AG04450 (cell line): Measurements from ENCODE around the gene ABCA7. TPM values are rescaled to one million over a fixed set of nuclear protein-coding genes. Genes with fewer than 3 reads are reported as not detected.

Source experiments
- CTCF ChIA-PET: fragments of 300-600, 350-600 bp; formaldehyde crosslinking; extraction: SDS; loops from one replicate; lab custom pipeline; 2022; ENCODE audit warnings: antibody characterized with exemption, inconsistent platforms; lab: Charles Lee
- POLR2A ChIA-PET: fragments of 350-600 bp; formaldehyde crosslinking; extraction: SDS; loops from one replicate; lab custom pipeline; 2021; ENCODE audit warnings: antibody characterized with exemption, inconsistent platforms; lab: Yijun Ruan, JAX
- DNase-seq: peaks from one replicate; pipeline ENCODE4 v3.0.0-alpha.2; 2011; ENCODE audit warnings: low read depth, low spot score
- H3K27ac ChIP-seq: one replicate; pipeline ENCODE4 v1.5.1; 2012; ENCODE audit warnings: low read depth, low read length, control low read depth
- H3K27me3 ChIP-seq: one replicate; pipeline ENCODE4 v1.6.0; 2012; ENCODE audit warnings: low read length; ENCODE audit not compliant: control insufficient read depth, insufficient read depth
- H3K4me3 ChIP-seq: 2 replicates; pipeline ENCODE4 v1.5.1; 2011; ENCODE audit warnings: mild to moderate bottlenecking, low read depth, low read length, control low read depth
- H3K9me3 ChIP-seq: 2 replicates; pipeline ENCODE4 v1.5.1; 2012; ENCODE audit warnings: low read length; ENCODE audit not compliant: control insufficient read depth, insufficient read depth
- polyA plus RNA-seq: library from polyadenylated mRNA; depleted of rRNA; stranded (reverse); fragments of >200 nt; gene quantifications from 2 replicates; pipeline ENCODE4 v1.2.3, GENCODE V29; 2011
- TF ChIP-seq, protein P1 (sequence below): IDR thresholded peaks from 2 replicates; pipeline ENCODE4 v1.5.1; 2011; ENCODE audit warnings: low read depth, low read length, control low read depth, inconsistent platforms

The ABCA7 gene
- polyA plus RNA-seq, 1 experiment: 1.6 TPM

DNA sequence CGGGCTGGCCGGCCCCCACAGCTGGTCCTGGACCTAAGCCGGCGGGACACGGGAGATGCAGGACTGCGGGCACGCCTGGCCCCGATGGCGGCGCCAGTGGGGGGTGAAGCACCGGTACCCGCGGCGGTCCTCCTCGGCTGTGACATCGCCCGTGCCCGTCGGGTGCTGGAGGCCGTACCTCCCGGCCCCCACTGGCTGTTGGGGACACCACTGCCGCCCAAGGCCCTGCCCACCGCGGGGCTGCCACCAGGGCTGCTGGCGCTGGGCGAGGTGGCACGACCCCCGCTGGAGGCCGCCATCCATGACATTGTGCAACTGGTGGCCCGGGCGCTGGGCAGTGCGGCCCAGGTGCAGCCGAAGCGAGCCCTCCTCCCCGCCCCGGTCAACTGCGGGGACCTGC, 36.6 kb upstream of the ABCA7 start:
- TF ChIP-seq, protein P1, sequence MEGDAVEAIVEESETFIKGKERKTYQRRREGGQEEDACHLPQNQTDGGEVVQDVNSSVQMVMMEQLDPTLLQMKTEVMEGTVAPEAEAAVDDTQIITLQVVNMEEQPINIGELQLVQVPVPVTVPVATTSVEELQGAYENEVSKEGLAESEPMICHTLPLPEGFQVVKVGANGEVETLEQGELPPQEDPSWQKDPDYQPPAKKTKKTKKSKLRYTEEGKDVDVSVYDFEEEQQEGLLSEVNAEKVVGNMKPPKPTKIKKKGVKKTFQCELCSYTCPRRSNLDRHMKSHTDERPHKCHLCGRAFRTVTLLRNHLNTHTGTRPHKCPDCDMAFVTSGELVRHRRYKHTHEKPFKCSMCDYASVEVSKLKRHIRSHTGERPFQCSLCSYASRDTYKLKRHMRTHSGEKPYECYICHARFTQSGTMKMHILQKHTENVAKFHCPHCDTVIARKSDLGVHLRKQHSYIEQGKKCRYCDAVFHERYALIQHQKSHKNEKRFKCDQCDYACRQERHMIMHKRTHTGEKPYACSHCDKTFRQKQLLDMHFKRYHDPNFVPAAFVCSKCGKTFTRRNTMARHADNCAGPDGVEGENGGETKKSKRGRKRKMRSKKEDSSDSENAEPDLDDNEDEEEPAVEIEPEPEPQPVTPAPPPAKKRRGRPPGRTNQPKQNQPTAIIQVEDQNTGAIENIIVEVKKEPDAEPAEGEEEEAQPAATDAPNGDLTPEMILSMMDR: no peak
- Histone ChIP-seq H3K27ac (no peak overlapping the region), H3K27me3 (peaks cover 20% of the 10 kb centered on the region), H3K4me3 (no peak overlapping the region), H3K9me3 (peaks cover 12% of the 10 kb centered on the region; the same call in 1 of the 2 replicates)
- CTCF ChIA-PET: interaction anchor here (0.5 kb wide), 1 partner anchor 121 kb away, joined by 3 read pairs; no protein-coding TSS in a partner anchor
- no peak for DNase-seq
- POLR2A ChIA-PET: no interaction called here

DNA sequence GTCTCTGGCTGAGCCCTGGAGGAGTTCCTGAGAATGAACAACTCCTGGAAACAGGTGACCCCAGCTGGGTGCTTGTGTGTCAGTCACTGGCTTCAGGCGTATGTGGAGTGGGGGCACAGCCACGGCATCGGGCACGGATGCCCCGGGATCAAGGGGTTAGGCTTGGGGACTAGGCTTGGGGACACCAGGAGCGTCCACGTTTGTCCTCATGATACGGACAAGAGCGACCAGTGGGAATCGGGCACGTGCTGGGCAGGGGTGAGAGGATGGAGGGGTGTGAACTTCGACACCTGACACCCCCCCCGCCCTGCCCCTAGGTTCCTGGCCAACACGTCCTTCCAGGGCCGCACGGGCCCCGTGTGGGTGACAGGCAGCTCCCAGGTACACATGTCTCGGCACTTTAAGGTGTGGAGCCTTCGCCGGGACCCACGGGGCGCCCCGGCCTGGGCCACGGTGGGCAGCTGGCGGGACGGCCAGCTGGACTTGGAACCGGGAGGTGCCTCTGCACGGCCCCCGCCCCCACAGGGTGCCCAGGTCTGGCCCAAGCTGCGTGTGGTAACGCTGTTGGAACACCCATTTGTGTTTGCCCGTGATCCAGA, 35.6 kb upstream of the ABCA7 start:
- CTCF ChIA-PET: interaction anchor here (0.5 to 0.6 kb wide), 3 partner anchors 120 to 234 kb away, joined by 3 to 4 read pairs (median 3); no protein-coding TSS in a partner anchor
- POLR2A ChIA-PET: interaction anchor here (0.6 kb wide), 1 partner anchor 49 kb away, joined by 3 read pairs; no protein-coding TSS in a partner anchor
- peaks cover 12% of the 10 kb centered on the region for H3K27me3 ChIP-seq
- no peak overlapping the region for H3K4me3 ChIP-seq
- TF ChIP-seq, protein P1: no peak
- no peak for DNase-seq
- peaks cover 12% of the 10 kb centered on the region; the same call in 1 of the 2 replicates for H3K9me3 ChIP-seq
- H3K27ac ChIP-seq: no peak overlapping the region

DNA sequence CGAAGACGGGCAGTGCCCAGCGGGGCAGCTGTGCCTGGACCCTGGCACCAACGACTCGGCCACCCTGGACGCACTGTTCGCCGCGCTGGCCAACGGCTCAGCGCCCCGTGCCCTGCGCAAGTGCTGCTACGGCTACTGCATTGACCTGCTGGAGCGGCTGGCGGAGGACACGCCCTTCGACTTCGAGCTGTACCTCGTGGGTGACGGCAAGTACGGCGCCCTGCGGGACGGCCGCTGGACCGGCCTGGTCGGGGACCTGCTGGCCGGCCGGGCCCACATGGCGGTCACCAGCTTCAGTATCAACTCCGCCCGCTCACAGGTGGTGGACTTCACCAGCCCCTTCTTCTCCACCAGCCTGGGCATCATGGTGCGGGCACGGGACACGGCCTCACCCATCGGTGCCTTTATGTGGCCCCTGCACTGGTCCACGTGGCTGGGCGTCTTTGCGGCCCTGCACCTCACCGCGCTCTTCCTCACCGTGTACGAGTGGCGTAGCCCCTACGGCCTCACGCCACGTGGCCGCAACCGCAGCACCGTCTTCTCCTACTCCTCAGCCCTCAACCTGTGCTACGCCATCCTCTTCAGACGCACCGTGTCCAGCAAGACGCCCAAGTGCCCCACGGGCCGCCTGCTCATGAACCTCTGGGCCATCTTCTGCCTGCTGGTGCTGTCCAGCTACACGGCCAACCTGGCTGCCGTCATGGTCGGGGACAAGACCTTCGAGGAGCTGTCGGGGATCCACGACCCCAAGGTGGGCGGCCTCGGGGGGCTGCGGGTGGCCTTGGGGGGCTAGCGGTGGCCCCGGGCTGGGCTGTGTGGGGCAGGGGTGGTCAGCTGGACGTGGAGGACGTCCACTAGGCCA, 34.9 kb upstream of the ABCA7 start:
- Histone ChIP-seq H3K4me3 (no peak overlapping the region), H3K9me3 (peaks cover 12% of the 10 kb centered on the region; the same call in 1 of the 2 replicates), H3K27ac (no peak overlapping the region), H3K27me3 (peaks cover 8% of the 10 kb centered on the region)
- ChIA-PET CTCF (interaction anchor here (0.5 to 0.6 kb wide), 2 partner anchors 181 to 235 kb away, joined by 3 to 4 read pairs; no protein-coding TSS in a partner anchor), POLR2A (interaction anchor here (0.6 to 1.1 kb wide), 3 partner anchors 12 to 113 kb away, joined by 3 to 4 read pairs (median 3); no protein-coding TSS in a partner anchor)
- no peak for DNase-seq
- TF ChIP-seq, protein P1: no peak

DNA sequence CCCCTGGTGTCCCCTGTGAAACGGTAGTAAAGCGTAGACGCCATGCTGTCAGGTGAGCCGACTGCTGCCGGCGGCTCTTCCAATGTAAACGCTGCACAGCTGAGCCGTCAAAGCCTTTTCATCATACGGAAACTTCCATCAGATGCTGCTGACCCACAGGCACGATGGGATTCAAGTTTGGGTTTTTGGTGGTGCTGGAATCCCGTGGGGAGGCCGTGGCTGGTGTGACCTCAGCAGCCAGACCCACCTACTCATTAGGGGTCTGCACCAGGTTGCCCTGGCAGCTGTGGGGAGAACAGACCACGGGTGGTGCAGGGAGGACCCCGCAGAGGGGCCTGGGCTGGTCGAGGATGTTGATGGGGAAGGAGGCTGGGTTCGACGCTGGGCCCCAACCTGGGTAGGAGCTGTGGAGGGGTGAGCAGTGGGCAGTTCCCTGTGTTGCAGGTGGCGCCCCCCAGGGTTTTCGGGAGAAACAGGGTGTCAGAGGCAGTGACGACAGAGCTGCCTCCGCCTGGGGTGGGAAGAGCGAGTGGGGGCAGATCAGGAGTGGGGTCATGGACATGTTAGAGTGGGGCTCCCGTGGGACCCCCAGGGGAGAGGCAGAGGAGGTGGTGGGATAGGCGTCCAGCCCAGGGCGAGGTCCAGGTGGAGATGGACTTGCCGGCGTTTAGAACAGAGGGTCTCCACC, 33.1 kb upstream of the ABCA7 start:
- H3K4me3 ChIP-seq: no peak overlapping the region
- TF ChIP-seq, protein P1: no peak
- H3K27me3 ChIP-seq: no peaks in the 10 kb centered on the region
- ChIA-PET CTCF (no interaction called here), POLR2A (no interaction called here)
- no peak overlapping the region for H3K27ac ChIP-seq
- peaks cover 12% of the 10 kb centered on the region; the same call in 1 of the 2 replicates for H3K9me3 ChIP-seq
- DNase-seq: no peak
